Activated CD4-positive, alpha-beta T cell treated with anti-CD3 and anti-CD28 coated beads for 1 hour (primary cell): ENCODE results near the gene C7.

ENCODE experiments used
- DNase-seq: peaks from one replicate; pipeline ENCODE4 v3.0.0-alpha.2; 2020

The C7 gene

GRCh38 chr5:40928886-40929448 lies 19.7 kb downstream of the C7 start:
- no peak for DNase-seq

- DNase-seq: no peak
Observed at GRCh38 chr5:40932766-40933165, 23.5 kb downstream of the C7 start.

- no peak for DNase-seq
Observed at GRCh38 chr5:40937075-40937474, 27.8 kb downstream of the C7 start.

DNA sequence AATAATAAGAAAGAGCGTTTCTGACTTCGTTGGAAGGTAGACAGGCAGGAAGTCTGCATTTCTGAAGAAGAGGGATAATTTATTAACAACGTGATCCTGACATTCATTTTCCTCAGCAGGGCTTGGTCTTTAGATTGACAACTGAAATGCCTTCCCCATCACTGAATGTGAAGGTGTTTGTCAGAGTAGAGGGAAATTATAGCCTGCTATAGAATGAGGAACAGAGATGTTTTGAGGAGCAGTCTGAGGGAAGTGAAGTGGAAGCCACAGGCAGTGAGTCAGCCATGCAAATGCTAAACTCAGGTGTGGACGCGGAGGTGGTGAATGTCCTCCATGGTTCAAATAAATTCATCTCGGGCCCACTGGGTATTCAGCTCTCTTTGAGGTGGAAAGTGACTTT lies 30.5 kb downstream of the C7 start:
- no peak for DNase-seq

GRCh38 chr5:40945111-40945510 lies 35.8 kb downstream of the C7 start:
- DNase-seq: no peak

- DNase-seq: no peak
Observed at GRCh38 chr5:40955313-40955712, 46.0 kb downstream of the C7 start.

- no peak for DNase-seq
Observed at GRCh38 chr5:40957048-40957447, 47.8 kb downstream of the C7 start.

- no peak for DNase-seq
Observed at GRCh38 chr5:40958811-40959210, 49.5 kb downstream of the C7 start.

DNA sequence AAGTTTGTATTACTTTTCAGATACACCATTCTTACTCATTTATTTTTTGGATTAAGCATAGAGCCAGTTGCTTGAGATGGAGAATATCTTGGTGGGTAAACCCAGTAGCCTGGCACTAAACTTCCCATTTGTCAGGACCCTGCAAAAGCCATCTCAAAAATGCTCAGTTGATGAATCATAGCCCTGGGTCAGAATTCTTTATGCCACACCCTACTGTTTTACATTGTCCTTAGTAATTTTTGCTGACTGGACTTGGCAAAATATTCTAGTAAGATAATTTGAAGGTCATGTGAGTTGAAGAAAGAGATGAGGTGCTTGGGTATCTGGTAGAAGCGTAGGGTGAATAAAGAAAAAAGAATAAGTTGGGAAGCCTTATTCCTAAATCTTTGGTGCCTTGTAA lies 50.7 kb downstream of the C7 start:
- no peak for DNase-seq

DNA sequence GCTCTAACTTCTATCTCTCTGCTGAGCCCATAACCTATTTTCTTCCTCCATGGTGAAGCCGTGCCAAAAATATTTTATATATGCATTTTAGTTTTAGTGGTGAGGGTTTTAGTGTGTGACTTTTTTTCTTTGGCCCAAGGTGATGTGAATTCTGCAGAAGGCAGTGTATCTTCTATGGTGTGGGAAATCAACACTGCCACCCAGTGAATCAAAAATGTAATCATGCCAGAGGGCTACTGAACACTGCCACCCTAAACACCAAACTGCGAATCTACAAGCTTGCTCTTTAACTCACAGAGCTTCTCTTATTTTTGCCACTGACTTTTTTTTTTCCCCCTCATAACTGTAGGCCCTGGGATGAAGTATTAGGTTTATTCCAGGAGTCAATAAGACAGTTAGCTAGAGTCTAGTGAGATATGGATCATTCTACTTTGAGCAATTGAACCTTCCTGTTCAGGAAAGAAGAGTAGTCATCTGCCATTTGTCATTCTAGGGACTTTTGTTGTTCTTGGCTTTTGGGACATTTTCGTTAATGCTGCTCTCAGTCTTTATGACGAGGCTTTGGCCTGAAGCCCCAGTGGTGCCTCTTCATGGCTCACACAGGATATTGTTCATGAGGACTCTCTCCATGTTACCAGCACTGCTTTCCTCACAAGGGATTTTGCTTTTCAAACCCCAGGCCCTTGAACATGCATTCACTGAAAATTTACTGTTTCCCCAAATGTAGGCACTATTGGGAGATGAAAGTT lies 53.1 kb downstream of the C7 start:
- no peak for DNase-seq

GRCh38 chr5:40972434-40972833 lies 63.1 kb downstream of the C7 start:
- no peak for DNase-seq

DNA sequence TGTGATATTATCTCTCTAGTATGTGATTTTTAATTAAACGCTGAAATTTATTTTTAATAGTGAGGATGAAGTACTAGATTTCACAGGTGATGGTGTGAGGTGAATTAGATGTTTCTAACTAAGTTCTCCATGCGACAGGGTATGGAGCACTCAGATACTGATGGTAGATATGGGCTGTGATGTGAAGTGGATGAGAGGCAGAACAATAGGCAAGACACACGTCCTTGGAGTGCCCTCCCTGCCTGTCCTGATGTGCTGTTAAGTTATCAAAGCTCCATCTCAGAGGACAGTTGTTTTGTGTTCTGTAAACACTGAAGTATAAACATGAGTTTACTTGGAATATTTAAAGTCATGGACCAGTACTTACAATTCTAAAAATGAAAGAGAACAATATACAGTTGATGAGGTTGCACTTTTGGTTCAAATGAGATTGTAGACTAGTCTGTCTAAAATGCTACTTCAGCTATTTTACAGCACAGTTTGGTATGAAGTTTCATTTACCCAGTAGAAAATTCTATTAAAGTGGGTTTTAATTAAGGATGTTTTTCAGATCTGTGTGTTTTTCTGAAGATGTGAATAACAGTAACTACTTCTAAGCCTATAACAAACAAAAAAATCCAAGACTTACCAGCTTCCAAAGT lies 64.2 kb downstream of the C7 start:
- DNase-seq: no peak

- no peak for DNase-seq
Observed at GRCh38 chr5:40976041-40976440, 66.7 kb downstream of the C7 start.

DNA sequence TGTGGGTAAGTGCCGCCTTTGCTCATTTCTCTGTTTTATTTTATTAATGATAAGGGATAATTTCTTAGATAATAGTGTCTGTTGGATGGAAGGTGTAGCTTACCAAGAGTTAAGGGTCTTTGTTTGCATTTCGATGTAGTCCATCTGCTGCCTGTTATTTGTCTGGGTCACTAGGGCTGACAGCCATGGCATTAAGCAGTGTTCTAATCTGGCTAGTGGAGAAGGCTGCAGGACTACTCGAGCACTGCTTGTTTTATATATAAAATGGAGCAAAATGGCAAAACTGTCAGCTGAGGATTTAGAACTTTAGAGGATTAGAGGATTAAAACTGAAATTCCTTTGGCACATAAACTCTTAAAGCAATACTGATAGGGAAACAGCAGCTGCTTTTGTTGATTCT lies 67.5 kb downstream of the C7 start:
- no peak for DNase-seq

- no peak for DNase-seq
Observed at GRCh38 chr5:40981420-40981819, 72.1 kb downstream of the C7 start.

DNA sequence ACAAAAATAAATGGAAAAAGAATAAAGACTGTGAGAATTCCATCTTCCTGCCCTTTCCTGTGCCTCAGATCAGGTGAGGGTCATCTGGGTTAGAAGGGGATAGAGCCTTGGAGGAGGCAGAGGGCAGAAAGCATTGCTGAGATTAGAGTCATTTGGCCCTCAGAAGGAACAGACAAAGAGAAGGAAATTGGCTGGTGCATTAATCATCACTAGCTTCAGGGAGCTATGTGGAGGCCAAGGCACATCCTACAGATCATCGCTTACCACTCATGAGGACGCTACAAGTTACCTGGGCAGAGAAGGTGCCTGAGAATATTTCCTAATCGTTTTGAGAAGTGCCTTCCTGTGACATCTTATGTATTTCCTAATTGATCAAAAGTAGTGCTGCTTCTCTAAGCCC lies 74.5 kb downstream of the C7 start:
- DNase-seq: no peak

DNA sequence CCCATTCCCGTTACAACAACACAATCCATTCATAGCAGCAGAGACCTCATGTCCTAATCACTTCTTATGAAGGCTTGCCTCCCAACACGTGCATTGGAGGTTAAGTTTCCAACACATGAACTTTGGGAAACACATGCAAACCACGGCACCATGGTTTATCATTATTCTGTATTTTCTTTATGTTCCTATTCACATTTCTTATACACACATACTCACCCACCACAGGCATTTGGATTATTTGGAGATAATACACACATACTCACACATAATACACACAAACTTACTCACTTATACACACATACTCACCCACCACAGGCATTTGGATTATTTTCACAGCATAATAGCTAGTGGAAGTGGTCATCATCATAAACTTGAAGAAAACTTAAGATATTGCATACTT lies 75.6 kb downstream of the C7 start:
- no peak for DNase-seq

- no peak for DNase-seq
Observed at GRCh38 chr5:40985501-40985900, 76.2 kb downstream of the C7 start.

DNA sequence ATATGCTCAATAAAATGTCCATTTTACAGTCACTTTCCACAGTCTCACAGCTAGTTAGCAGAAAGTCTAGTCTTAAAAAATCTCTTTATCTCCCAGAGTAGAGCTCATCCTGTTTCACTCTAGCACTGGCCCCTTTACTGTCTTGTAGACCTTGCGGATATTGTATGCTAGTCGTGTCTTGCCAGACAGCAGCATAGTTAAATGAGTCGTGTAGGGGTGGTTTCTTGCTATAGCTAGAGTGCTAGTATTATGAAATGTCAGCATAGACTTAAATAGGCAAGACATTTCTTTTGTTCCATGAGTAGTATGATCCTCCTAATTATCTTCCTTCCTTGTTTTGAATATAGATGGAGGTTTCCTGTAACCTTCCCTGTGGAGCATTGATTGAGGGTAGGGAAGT lies 77.4 kb downstream of the C7 start:
- DNase-seq: no peak

- no peak for DNase-seq
Observed at GRCh38 chr5:40987349-40987748, 78.1 kb downstream of the C7 start.

DNA sequence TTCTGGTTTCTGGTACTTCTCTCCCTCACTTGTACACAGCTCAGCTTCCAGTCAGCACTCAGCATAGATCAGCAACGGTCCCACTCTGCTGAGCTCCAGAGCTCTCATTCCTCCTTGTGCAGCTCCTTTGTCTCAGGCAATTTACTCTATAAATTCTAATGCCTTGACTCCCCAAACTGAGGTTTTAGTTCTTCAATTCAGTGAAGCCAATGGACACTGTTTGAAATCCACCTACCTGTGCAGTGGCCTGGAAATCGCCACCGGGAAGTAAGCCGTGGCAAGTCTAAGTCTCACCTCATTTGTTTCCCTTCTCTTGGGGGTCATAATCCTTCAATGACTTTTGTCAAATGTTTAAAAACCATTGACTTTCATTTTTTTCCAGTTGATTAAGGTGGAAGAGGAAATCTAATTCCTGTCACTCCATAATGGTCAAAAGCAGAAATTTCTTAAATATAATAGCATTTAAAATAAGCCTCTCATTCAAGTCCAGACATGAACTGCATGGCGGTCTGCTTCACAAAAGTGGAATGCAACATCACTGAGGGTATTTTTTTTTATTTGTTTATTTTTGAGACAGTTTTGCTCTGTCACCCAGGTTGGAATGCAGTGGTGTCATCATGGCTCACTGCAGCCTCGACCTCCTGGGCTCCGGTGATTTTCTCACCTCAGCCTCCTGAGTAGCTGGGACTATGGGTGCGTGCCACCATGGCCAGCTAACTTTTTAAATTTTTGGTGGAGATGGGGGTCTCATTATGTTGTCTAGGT lies 79.6 kb downstream of the C7 start:
- DNase-seq: no peak

- DNase-seq: no peak
Observed at GRCh38 chr5:40991168-40991980, 82.1 kb downstream of the C7 start.

GRCh38 chr5:40991981-40992559 lies 82.8 kb downstream of the C7 start:
- DNase-seq: no peak
